ENCODE measurements around the gene OR10G8.

OR10G8 gene

DNA sequence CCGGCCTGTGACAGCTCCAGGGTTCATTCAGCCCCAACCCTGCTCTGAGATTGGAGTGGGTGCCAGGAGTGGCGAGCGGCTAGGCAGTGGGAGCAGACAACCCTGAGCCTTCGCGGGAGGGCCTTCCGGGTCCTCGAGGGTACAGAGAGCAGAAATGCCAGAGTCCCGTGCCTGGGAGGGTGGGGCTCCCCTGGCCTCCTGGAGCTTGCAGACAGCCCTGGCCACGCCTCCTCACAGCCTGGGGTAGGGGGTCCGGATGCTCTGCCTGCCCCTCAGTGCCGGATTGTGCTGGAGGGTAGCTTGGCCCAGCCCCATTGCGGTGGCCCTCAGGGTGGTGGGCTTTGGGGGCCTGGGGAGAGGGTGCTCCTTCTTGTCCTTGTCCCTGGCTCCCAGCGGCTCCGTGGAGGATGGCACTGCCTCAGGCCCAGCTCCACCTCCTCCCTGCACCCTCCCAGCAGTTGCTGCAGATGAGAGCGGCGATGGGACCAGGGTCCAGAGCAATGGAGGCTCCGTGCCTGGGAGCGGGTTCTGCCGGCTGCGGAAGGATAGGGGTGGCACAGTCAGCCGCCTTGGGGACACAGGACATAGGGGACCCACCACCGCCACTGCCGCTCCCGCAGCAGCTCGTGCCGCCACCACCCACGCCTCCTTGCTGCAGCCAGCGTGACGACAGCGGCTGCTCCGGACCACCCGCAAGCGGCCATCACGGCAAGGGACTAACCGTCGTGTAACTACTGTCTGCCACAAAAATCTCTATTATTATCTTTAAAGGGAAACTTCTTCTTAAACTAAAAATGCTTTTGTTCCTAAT lies 49.4 kb downstream of the OR10G8 start:
- H3K27me3 ChIP-seq (ENCODE audit: control insufficient read depth in 5 of 5, insufficient read depth in 4 of 5, low read length in 5 of 5) = peaks cover 7 to 19% (median 14%) of the 10 kb centered on the region in 5 donors
- H3K4me3 ChIP-seq (ENCODE audit: low read depth in 1 of 5, low read length in 5 of 5) = peak overlapping the region in 4 of 5 donors; percentile 59 to 76 (median 69)
- H3K4me1 ChIP-seq (ENCODE audit: control insufficient read depth in 5 of 5, insufficient read depth in 5 of 5, low read length in 5 of 5) = peaks cover 0 to 15% (median 9%) of the 10 kb centered on the region in 5 donors
- H3K27ac ChIP-seq (ENCODE audit: low read depth, low read length) = no peak overlapping the region
- no peaks in the 10 kb centered on the region for H3K36me3 ChIP-seq (ENCODE audit: control insufficient read depth in 5 of 5, insufficient read depth in 5 of 5, low read length in 5 of 5)
- H3K9me3 ChIP-seq (ENCODE audit: control insufficient read depth in 5 of 5, low read length in 5 of 5) = no peaks in the 10 kb centered on the region
- H3K9ac ChIP-seq (ENCODE audit: low read length in 5 of 5) = peak overlapping the region in 2 of 5 donors; percentile 35 to 44

DNA sequence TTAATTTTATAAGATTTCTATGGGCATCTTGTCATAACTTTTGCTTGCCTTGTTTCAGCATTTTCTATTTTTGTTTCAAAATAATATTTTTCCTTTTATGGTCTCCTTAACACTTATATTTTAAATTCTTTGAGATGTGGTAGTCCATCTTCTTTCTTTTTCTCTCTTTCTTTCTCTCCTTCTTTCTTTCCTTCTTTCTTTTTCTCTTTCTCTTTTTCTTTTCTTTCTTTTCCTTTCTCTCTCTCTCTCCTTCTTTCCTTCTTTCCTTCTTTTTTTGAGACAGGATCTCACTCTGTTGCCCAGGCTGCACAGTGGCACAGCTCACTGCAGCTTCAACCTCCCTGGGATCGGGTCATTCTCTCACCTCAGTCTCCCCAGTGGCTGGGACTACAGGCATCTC lies 50.7 kb downstream of the OR10G8 start:
- no peak overlapping the region for H3K4me3 ChIP-seq (ENCODE audit: low read depth in 1 of 5, low read length in 5 of 5)
- H3K9me3 ChIP-seq (ENCODE audit: control insufficient read depth in 5 of 5, low read length in 5 of 5) = no peaks in the 10 kb centered on the region
- no peaks in the 10 kb centered on the region for H3K36me3 ChIP-seq (ENCODE audit: control insufficient read depth in 5 of 5, insufficient read depth in 5 of 5, low read length in 5 of 5)
- H3K27ac ChIP-seq (ENCODE audit: low read depth, low read length) = no peak overlapping the region
- H3K27me3 ChIP-seq (ENCODE audit: control insufficient read depth in 5 of 5, insufficient read depth in 4 of 5, low read length in 5 of 5) = peaks cover 7 to 19% (median 14%) of the 10 kb centered on the region in 5 donors
- H3K9ac ChIP-seq (ENCODE audit: low read length in 5 of 5) = no peak overlapping the region
- peaks cover 0 to 11% (median 9%) of the 10 kb centered on the region in 5 donors for H3K4me1 ChIP-seq (ENCODE audit: control insufficient read depth in 5 of 5, insufficient read depth in 5 of 5, low read length in 5 of 5)

DNA sequence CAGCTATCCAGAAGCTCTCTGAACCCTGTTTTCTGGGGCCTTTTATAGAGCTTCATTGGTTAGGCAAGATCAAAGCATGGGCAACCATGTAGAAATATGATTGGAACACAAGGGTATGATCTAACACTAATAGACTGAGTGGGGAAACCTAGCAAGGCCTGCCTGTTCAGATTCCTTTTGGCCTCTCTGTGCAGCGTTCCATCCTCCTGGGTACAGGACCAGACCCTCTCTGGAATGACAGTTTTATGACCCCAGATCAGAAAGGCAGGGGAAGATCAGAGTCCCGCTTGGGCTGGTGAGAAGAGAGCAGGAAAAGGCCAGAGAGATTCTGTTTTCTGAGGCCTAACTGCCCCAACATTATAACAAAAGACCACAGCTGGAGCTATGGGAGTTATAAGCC lies 52.0 kb downstream of the OR10G8 start:
- no peak overlapping the region for H3K4me3 ChIP-seq (ENCODE audit: low read depth in 1 of 5, low read length in 5 of 5)
- no peak overlapping the region for H3K27ac ChIP-seq (ENCODE audit: low read depth, low read length)
- H3K36me3 ChIP-seq (ENCODE audit: control insufficient read depth in 5 of 5, insufficient read depth in 5 of 5, low read length in 5 of 5) = no peaks in the 10 kb centered on the region
- H3K27me3 ChIP-seq (ENCODE audit: control insufficient read depth in 5 of 5, insufficient read depth in 4 of 5, low read length in 5 of 5) = peaks cover 7 to 19% (median 15%) of the 10 kb centered on the region in 5 donors
- peaks cover 0 to 11% (median 9%) of the 10 kb centered on the region in 5 donors for H3K4me1 ChIP-seq (ENCODE audit: control insufficient read depth in 5 of 5, insufficient read depth in 5 of 5, low read length in 5 of 5)
- no peaks in the 10 kb centered on the region for H3K9me3 ChIP-seq (ENCODE audit: control insufficient read depth in 5 of 5, low read length in 5 of 5)
- no peak overlapping the region for H3K9ac ChIP-seq (ENCODE audit: low read length in 5 of 5)

DNA sequence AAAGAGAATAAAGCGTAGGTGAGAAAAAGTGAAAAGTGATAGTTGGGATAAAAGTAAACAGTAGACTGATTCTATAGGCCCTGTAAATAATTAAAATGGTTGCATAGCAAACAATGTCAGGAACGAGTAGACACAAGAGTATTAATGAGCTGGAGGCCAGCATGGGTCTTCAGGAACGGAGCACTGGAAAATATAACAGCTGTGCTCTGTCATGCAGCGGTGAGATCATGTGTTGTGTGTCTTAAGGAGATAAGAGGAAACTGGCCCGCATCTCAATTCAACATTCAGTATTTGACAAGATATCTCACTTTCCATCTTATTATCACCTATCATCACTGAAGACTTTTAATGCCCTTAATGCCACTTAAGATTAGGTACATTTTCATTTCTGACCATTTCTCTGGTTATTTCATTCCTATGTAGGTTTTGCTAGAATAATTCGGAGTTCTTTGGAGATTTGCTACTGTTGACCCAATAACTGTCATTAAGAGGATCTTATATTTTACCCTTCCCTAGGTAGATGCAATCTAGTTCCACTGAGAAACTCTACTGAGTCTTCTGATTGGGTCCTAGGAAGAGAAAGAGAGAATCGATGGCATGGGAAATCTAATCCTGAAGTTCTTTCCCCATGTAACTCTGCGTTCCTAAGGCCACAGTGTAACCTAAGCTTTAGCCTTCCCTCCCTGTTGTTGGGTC lies 53.2 kb downstream of the OR10G8 start:
- peaks cover 7 to 19% (median 15%) of the 10 kb centered on the region in 5 donors for H3K27me3 ChIP-seq (ENCODE audit: control insufficient read depth in 5 of 5, insufficient read depth in 4 of 5, low read length in 5 of 5)
- H3K27ac ChIP-seq (ENCODE audit: low read depth, low read length) = no peak overlapping the region
- no peak overlapping the region for H3K4me3 ChIP-seq (ENCODE audit: low read depth in 1 of 5, low read length in 5 of 5)
- H3K9me3 ChIP-seq (ENCODE audit: control insufficient read depth in 5 of 5, low read length in 5 of 5) = no peaks in the 10 kb centered on the region
- peaks cover 0 to 11% (median 9%) of the 10 kb centered on the region in 5 donors for H3K4me1 ChIP-seq (ENCODE audit: control insufficient read depth in 5 of 5, insufficient read depth in 5 of 5, low read length in 5 of 5)
- H3K9ac ChIP-seq (ENCODE audit: low read length in 5 of 5) = no peak overlapping the region
- no peaks in the 10 kb centered on the region for H3K36me3 ChIP-seq (ENCODE audit: control insufficient read depth in 5 of 5, insufficient read depth in 5 of 5, low read length in 5 of 5)

Data from subcutaneous abdominal adipose tissue (tissue), 5 donors.